GM12878 (cell line): ENCODE data around the gene NFATC2. TPM values are rescaled to one million over a fixed set of nuclear protein-coding genes. Genes with fewer than 3 reads are reported as not detected.
A peak's percentile ranks its signal among the peaks of the same experiment; 100 is the strongest.

Source experiments
- ATAC-seq: fragments of 200-7000 bp; cut with Tn5 transposase; 3 replicates; pipeline ENCODE4 v1.9.1; 2020; ENCODE audit warnings: mild to moderate bottlenecking, moderate library complexity
- BruUV-seq: library from RNA; stranded (reverse); fragments of 400-500 nt; replicated peaks from 2 replicates; lab custom pipeline; 2021; lab: Mats Ljungman, UMichigan
- CTCF ChIA-PET: fragments of 300-600 bp; sonication (Branson Sonifier 250); formaldehyde crosslinking; extraction: SDS; loops from one replicate; lab custom pipeline; 2021; ENCODE audit warnings: inconsistent platforms; lab: Yijun Ruan, JAX
- POLR2A ChIA-PET: fragments of 350-600 bp; formaldehyde crosslinking; extraction: SDS; loops from one replicate; lab custom pipeline; 2021; ENCODE audit warnings: inconsistent platforms; lab: Charles Lee
- RAD21 ChIA-PET: fragments of 300-600 bp; sonication (Branson Sonifier 250); formaldehyde crosslinking; loops from one replicate; lab custom pipeline; 2023; ENCODE audit warnings: antibody characterized with exemption; ENCODE audit not compliant: unreplicated experiment; lab: Charles Lee
- SMC1A ChIA-PET: fragments of 300-600 bp; sonication (Branson Sonifier 250); formaldehyde crosslinking; loops from one replicate; lab custom pipeline; 2023; ENCODE audit not compliant: unreplicated experiment, uncharacterized antibody; lab: Charles Lee
- DNase-seq: peaks from one replicate; pipeline ENCODE4 v3.0.0-alpha.2; 2011; ENCODE audit warnings: low read depth, low spot score
- FAIRE-seq: peaks from 3 replicates; lab custom pipeline; 2011; peaks lifted over from hg19 to GRCh38; lab: Jason Lieb, UNC
- H2AFZ ChIP-seq: 2 replicates; pipeline ENCODE4 v1.6.0; 2011; ENCODE audit warnings: low read depth, low read length, control low read depth; ENCODE audit not compliant: control insufficient read depth
- H3K27ac ChIP-seq: 2 replicates; pipeline ENCODE4 v1.5.1; 2011; ENCODE audit warnings: control low read depth; ENCODE audit not compliant: control insufficient read depth, insufficient read depth
- H3K27me3 ChIP-seq, 2 experiments: replicated peaks in 1 of 2; 2 replicates each; pipeline versions ENCODE4 v1.6.0 to v1.6.1; 2011; ENCODE audit warnings: low read length in 1 of 2; ENCODE audit not compliant: control insufficient read depth in 2 of 2, insufficient read depth in 2 of 2
- H3K36me3 ChIP-seq, 2 experiments: 2 replicates each; pipeline ENCODE4 v1.5.1; 2011; ENCODE audit warnings: low read length in 1 of 2; ENCODE audit not compliant: control insufficient read depth in 2 of 2, insufficient read depth in 2 of 2
- H3K4me1 ChIP-seq: 2 replicates; pipeline ENCODE4 v1.6.1; 2011; ENCODE audit warnings: mild to moderate bottlenecking, low read length, moderate library complexity, mixed read lengths; ENCODE audit not compliant: control insufficient read depth, insufficient read depth
- H3K4me2 ChIP-seq: 2 replicates; pipeline ENCODE4 v1.6.0; 2011; ENCODE audit warnings: control low read depth; ENCODE audit not compliant: control insufficient read depth, insufficient read depth
- H3K4me3 ChIP-seq: fragments of 200-600 bp; sonication (generic); 2 replicates; pipeline ENCODE4 v1.5.1; 2016
- H3K79me2 ChIP-seq: 2 replicates; pipeline ENCODE4 v1.6.0; 2011; ENCODE audit warnings: low read length; ENCODE audit not compliant: control insufficient read depth, insufficient read depth
- H3K9ac ChIP-seq: 2 replicates; pipeline ENCODE4 v1.8.0; 2011; ENCODE audit warnings: low read length, control low read depth, mixed read lengths; ENCODE audit not compliant: control insufficient read depth, insufficient read depth
- H3K9me3 ChIP-seq: replicated peaks from 3 replicates; pipeline ENCODE4 v1.5.1; 2011; ENCODE audit warnings: mild to moderate bottlenecking, low read length; ENCODE audit not compliant: control insufficient read depth, insufficient read depth
- H4K20me1 ChIP-seq: 2 replicates; pipeline ENCODE4 v1.6.0; 2011; ENCODE audit not compliant: control insufficient read depth, insufficient read depth
- BMI1 ChIP-seq: fragments of 450-650 bp; IDR thresholded peaks from 2 replicates; pipeline ENCODE4 v1.6.1; 2016; ENCODE audit warnings: mild to moderate bottlenecking, moderate library complexity, borderline replicate concordance
- CBFB ChIP-seq: IDR thresholded peaks from 2 replicates; pipeline ENCODE4 v1.6.1; 2016; ENCODE audit warnings: antibody characterized with exemption, low read depth
- EED ChIP-seq: sonication (generic); IDR thresholded peaks from 2 replicates; pipeline ENCODE4 v1.6.1; 2016; ENCODE audit warnings: antibody characterized with exemption, low read depth
- ETV6 ChIP-seq, 2 experiments: fragments of 450-650 bp in 1 of 2; IDR thresholded peaks in 1 of 2; conservative IDR thresholded peaks in 1 of 2; 2 replicates each; pipeline ENCODE4 v1.6.1; 2014; ENCODE audit warnings: antibody characterized with exemption in 1 of 2, borderline replicate concordance in 1 of 2, low read depth in 1 of 2, mild to moderate bottlenecking in 1 of 2, moderate library complexity in 1 of 2
- GATAD2B ChIP-seq: fragments of 450-650 bp; conservative IDR thresholded peaks from 2 replicates; pipeline ENCODE4 v1.6.1; 2017; ENCODE audit warnings: low read depth, mild to moderate bottlenecking, moderate library complexity
- IKZF1 ChIP-seq: fragments of 450-650 bp; conservative IDR thresholded peaks from 2 replicates; pipeline ENCODE4 v1.6.1; 2017; ENCODE audit warnings: antibody characterized with exemption, mild to moderate bottlenecking
- KLF5 ChIP-seq: fragments of 450-650 bp; IDR thresholded peaks from 2 replicates; pipeline ENCODE4 v1.6.1; 2014; ENCODE audit warnings: mild to moderate bottlenecking; ENCODE audit not compliant: partially characterized antibody
- MXI1 ChIP-seq: fragments of 150-350 bp; IDR thresholded peaks from 2 replicates; pipeline ENCODE4 v1.6.1; 2011; ENCODE audit warnings: low read depth, mild to moderate bottlenecking, inconsistent platforms, low read length, improper control_type of control experiment
- NR2C1 ChIP-seq: fragments of 450-650 bp; IDR thresholded peaks from 2 replicates; pipeline ENCODE4 v1.6.1; 2017; ENCODE audit warnings: antibody characterized with exemption, mild to moderate bottlenecking, moderate library complexity
- RAD51 ChIP-seq: fragments of 450-650 bp; IDR thresholded peaks from 2 replicates; pipeline ENCODE4 v1.6.1; 2016; ENCODE audit warnings: moderate library complexity, mild to moderate bottlenecking, inconsistent platforms
- TBL1XR1 ChIP-seq: IDR thresholded peaks from 2 replicates; pipeline ENCODE4 v1.6.1; 2012; ENCODE audit warnings: low read depth, low read length, improper control_type of control experiment
- ZNF207 ChIP-seq: fragments of 450-650 bp; IDR thresholded peaks from 2 replicates; pipeline ENCODE4 v1.6.1; 2014; ENCODE audit warnings: antibody characterized with exemption, mild to moderate bottlenecking, borderline replicate concordance
- ZSCAN29 ChIP-seq: fragments of 450-650 bp; IDR thresholded peaks from 2 replicates; pipeline ENCODE4 v1.6.1; 2017; ENCODE audit warnings: mild to moderate bottlenecking, moderate library complexity
- WGBS: methylation state at CpG from one replicate; pipeline ENCODE4 v1.1.6; 2016; ENCODE audit warnings: low lambda C conversion rate; ENCODE audit not compliant: insufficient replicate concordance, insufficient coverage; ENCODE audit errors: missing lambda C conversion rate; 5-methylcytosine and 5-hydroxymethylcytosine counted together
- in situ Hi-C: fragments of 300-500 bp; cut with MboI; formaldehyde crosslinking; loops from 9 replicates; pipeline ENCODE4 v1.14.3; 2018; ENCODE audit warnings: mixed read lengths
- intact Hi-C: fragments of 100-400 bp; cut with micrococcal nuclease; formaldehyde crosslinking; loops from one replicate; pipeline ENCODE4 v1.14.2; 2022; ENCODE audit not compliant: unreplicated experiment
- polyA plus RNA-seq, 11 experiments: library from polyadenylated mRNA; depleted of rRNA in 4 of 11; unstranded in 6 of 11; stranded (reverse) in 5 of 11; fragments of >200 nt; fragmentation: Nextera tagmentation in 4 of 11; fragmentation: Illumina TruSeq in 1 of 11; extraction: Ambion mirVana in 4 of 11; extraction: Trizol in 1 of 11; gene quantifications; 1 replicate in 1 of 11; 2 replicates in 10 of 11; pipeline versions ENCODE4 v1.2.1 to v1.2.3, GENCODE V29; 2011 to 2016; ENCODE audit warnings: inconsistent platforms in 2 of 11, missing spikeins in 2 of 11, low read depth in 1 of 11
- total RNA-seq, 4 experiments: library from RNA; depleted of rRNA in 3 of 4; stranded (reverse); fragments of >200 nt in 3 of 4; fragmentation: Illumina TruSeq in 1 of 4; extraction: Trizol in 1 of 4; gene quantifications; 2 replicates each; pipeline versions ENCODE4 v1.2.1 to v1.2.3, GENCODE V29; 2013 to 2021
- TF ChIP-seq, protein P1 (sequence below): fragments of 450-650 bp; formaldehyde crosslinking; IDR thresholded peaks from 2 replicates; pipeline ENCODE4 v1.4.0; 2022; ENCODE audit warnings: mild to moderate bottlenecking, moderate library complexity
- TF ChIP-seq, protein P2 (sequence below): fragments of 450-650 bp; IDR thresholded peaks from 2 replicates; pipeline ENCODE4 v1.6.1; 2017; ENCODE audit warnings: mild to moderate bottlenecking, moderate library complexity
- TF ChIP-seq, protein P3 (sequence below): IDR thresholded peaks from 2 replicates; pipeline ENCODE4 v1.6.1; 2012; ENCODE audit warnings: low read depth, low read length, improper control_type of control experiment

NFATC2 gene
- total and polyA plus RNA-seq, 10 of the 15 experiments (the other 5 are each of a cell fraction or from before 2014, with no cell fraction given): 3.3 to 20.0 (median 7.3) TPM

GRCh38 chr20:51423810-51424209 lies 118.7 kb downstream of the NFATC2 start:
- ChIA-PET POLR2A (interaction anchor here (0.7 kb wide), 2 partner anchors 13 to 31 kb away, joined by 5 to 9 read pairs; no protein-coding TSS in a partner anchor), SMC1A (interaction anchor here (0.8 to 2.3 kb wide), 4 partner anchors 10 to 86 kb away, joined by 3 to 7 read pairs (median 4); no protein-coding TSS in a partner anchor), CTCF (interaction anchor here (1.2 kb wide), 2 partner anchors 25 to 171 kb away, joined by 3 to 4 read pairs; no protein-coding TSS in a partner anchor), RAD21 (interaction anchor here (1.0 to 2.3 kb wide), 2 partner anchors 38 to 57 kb away, joined by 3 to 9 read pairs; no protein-coding TSS in a partner anchor)
- Histone ChIP-seq H3K4me1 (peaks cover 30% of the 10 kb centered on the region), H3K27ac (no peak overlapping the region; the same call in 1 of the 2 replicates), H4K20me1 (no peaks in the 10 kb centered on the region), H3K36me3 (peaks cover 3 to 5% of the 10 kb centered on the region in 2 experiments; a peak in 3 of 4 replicates), H3K79me2 (no peaks in the 10 kb centered on the region; the same call in 1 of the 2 replicates), H3K9me3 (no peaks in the 10 kb centered on the region), H2AFZ (no peak overlapping the region), H3K4me3 (no peak overlapping the region), H3K4me2 (no peak overlapping the region), H3K9ac (no peak overlapping the region), H3K27me3 (no peaks in the 10 kb centered on the region)
- WGBS: 63% methylated on average over 7 of the region's 7 CpGs
- FAIRE-seq: peak; percentile 52
- intact Hi-C loops (no loop called here), in situ Hi-C loops (loop anchor here (25.0 kb wide), 1 partner anchor 738 kb away; no protein-coding TSS in a partner anchor)
- DNase-seq: no peak
- peak; percentile 13; the same call in 1 of the 3 replicates for ATAC-seq
- BruUV-seq: no TSS peak
- TF ChIP-seq EED: no peak
- no peak for TF ChIP-seq CBFB
- TF ChIP-seq, protein P1, sequence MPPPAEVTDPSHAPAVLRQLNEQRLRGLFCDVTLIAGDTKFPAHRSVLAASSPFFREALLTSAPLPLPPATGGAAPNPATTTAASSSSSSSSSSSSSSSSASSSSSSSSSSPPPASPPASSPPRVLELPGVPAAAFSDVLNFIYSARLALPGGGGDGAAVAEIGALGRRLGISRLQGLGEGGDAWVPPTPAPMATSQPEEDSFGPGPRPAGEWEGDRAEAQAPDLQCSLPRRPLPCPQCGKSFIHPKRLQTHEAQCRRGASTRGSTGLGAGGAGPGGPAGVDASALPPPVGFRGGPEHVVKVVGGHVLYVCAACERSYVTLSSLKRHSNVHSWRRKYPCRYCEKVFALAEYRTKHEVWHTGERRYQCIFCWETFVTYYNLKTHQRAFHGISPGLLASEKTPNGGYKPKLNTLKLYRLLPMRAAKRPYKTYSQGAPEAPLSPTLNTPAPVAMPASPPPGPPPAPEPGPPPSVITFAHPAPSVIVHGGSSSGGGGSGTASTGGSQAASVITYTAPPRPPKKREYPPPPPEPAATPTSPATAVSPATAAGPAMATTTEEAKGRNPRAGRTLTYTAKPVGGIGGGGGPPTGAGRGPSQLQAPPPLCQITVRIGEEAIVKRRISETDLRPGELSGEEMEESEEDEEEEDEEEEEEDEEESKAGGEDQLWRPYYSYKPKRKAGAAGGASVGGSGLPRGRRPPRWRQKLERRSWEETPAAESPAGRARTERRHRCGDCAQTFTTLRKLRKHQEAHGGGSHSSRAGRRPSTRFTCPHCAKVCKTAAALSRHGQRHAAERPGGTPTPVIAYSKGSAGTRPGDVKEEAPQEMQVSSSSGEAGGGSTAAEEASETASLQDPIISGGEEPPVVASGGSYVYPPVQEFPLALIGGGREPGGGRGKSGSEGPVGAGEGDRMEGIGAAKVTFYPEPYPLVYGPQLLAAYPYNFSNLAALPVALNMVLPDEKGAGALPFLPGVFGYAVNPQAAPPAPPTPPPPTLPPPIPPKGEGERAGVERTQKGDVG (CRISPR knock-in tag): no peak
- TF ChIP-seq ZNF207: no peak
- TF ChIP-seq GATAD2B: no peak
- no peak for TF ChIP-seq KLF5
- TF ChIP-seq TBL1XR1: no peak
- TF ChIP-seq, protein P2, sequence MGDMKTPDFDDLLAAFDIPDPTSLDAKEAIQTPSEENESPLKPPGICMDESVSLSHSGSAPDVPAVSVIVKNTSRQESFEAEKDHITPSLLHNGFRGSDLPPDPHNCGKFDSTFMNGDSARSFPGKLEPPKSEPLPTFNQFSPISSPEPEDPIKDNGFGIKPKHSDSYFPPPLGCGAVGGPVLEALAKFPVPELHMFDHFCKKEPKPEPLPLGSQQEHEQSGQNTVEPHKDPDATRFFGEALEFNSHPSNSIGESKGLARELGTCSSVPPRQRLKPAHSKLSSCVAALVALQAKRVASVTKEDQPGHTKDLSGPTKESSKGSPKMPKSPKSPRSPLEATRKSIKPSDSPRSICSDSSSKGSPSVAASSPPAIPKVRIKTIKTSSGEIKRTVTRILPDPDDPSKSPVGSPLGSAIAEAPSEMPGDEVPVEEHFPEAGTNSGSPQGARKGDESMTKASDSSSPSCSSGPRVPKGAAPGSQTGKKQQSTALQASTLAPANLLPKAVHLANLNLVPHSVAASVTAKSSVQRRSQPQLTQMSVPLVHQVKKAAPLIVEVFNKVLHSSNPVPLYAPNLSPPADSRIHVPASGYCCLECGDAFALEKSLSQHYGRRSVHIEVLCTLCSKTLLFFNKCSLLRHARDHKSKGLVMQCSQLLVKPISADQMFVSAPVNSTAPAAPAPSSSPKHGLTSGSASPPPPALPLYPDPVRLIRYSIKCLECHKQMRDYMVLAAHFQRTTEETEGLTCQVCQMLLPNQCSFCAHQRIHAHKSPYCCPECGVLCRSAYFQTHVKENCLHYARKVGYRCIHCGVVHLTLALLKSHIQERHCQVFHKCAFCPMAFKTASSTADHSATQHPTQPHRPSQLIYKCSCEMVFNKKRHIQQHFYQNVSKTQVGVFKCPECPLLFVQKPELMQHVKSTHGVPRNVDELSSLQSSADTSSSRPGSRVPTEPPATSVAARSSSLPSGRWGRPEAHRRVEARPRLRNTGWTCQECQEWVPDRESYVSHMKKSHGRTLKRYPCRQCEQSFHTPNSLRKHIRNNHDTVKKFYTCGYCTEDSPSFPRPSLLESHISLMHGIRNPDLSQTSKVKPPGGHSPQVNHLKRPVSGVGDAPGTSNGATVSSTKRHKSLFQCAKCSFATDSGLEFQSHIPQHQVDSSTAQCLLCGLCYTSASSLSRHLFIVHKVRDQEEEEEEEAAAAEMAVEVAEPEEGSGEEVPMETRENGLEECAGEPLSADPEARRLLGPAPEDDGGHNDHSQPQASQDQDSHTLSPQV: no peak
- no peak for TF ChIP-seq ETV6 (conservative IDR thresholded peaks at IDR 0.05 in 1 of 2, IDR thresholded peaks at IDR 0.05 in 1 of 2; ENCODE audit: borderline replicate concordance in 1 of 2, low read depth in 1 of 2)
- no peak for TF ChIP-seq NR2C1
- no peak for TF ChIP-seq RAD51
- TF ChIP-seq BMI1: no peak
- no peak for TF ChIP-seq ZSCAN29
- TF ChIP-seq MXI1: no peak
- TF ChIP-seq, protein P3, sequence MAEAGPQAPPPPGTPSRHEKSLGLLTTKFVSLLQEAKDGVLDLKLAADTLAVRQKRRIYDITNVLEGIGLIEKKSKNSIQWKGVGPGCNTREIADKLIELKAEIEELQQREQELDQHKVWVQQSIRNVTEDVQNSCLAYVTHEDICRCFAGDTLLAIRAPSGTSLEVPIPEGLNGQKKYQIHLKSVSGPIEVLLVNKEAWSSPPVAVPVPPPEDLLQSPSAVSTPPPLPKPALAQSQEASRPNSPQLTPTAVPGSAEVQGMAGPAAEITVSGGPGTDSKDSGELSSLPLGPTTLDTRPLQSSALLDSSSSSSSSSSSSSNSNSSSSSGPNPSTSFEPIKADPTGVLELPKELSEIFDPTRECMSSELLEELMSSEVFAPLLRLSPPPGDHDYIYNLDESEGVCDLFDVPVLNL: no peak
- TF ChIP-seq IKZF1: no peak
